WTC11 (cell line): ENCODE measurements around the gene XPNPEP3. TPM values are rescaled to one million over a fixed set of nuclear protein-coding genes. Genes with fewer than 3 reads are reported as not detected.

Experiments
- ATAC-seq: fragments of 200-7000 bp; cut with Tn5 transposase; 2 replicates; pipeline ENCODE4 v1.10.0; 2021; ENCODE audit warnings: mild to moderate bottlenecking, moderate library complexity
- CTCF ChIA-PET: fragments of 300-600 bp; sonication (Branson Sonifier 250); formaldehyde crosslinking; loops from one replicate; lab custom pipeline; 2021; ENCODE audit warnings: antibody characterized with exemption; lab: Charles Lee
- POLR2A ChIA-PET: fragments of 350-600 bp; sonication (Branson Sonifier 250); formaldehyde crosslinking; loops from one replicate; lab custom pipeline; 2021; ENCODE audit warnings: antibody characterized with exemption; lab: Charles Lee
- DNase-seq: peaks from one replicate; pipeline ENCODE4 v3.0.0; 2021; ENCODE audit warnings: low spot score
- H3K27ac Mint-ChIP-seq: 2 replicates; pipeline ENCODE4 v1.8.0; 2021; ENCODE audit warnings: mixed read lengths
- H3K27me3 Mint-ChIP-seq: 2 replicates; pipeline ENCODE4 v1.8.0; 2021; ENCODE audit warnings: low read depth, mild to moderate bottlenecking, moderate library complexity, mixed read lengths
- H3K36me3 Mint-ChIP-seq: 2 replicates; pipeline ENCODE4 v1.8.0; 2021; ENCODE audit warnings: mixed read lengths
- H3K4me1 Mint-ChIP-seq: 2 replicates; pipeline ENCODE4 v1.8.0; 2022; ENCODE audit warnings: mixed read lengths
- H3K4me3 Mint-ChIP-seq: 2 replicates; pipeline ENCODE4 v1.8.0; 2021; ENCODE audit warnings: mild to moderate bottlenecking, moderate library complexity, mixed read lengths
- H3K9me3 Mint-ChIP-seq: 2 replicates; pipeline ENCODE4 v1.8.0; 2021; ENCODE audit warnings: mixed read lengths
- ARID4B ChIP-seq: sonication (generic); formaldehyde crosslinking; IDR thresholded peaks from 2 replicates; pipeline ENCODE4 v1.8.0; 2023; ENCODE audit warnings: missing genetic modification reagents, mild to moderate bottlenecking, borderline replicate concordance
- E2F5 ChIP-seq: sonication (generic); formaldehyde crosslinking; IDR thresholded peaks from 2 replicates; pipeline ENCODE4 v1.8.1; 2022; ENCODE audit warnings: mild to moderate bottlenecking, moderate library complexity, missing genetic modification reagents
- ESRRA ChIP-seq: sonication (generic); formaldehyde crosslinking; IDR thresholded peaks from 2 replicates; pipeline ENCODE4 v1.8.1; 2022; ENCODE audit warnings: mild to moderate bottlenecking, missing genetic modification reagents, borderline replicate concordance
- GRHL2 ChIP-seq: fragments of 250-450 bp; sonication (Bioruptor Pico); IDR thresholded peaks from 2 replicates; pipeline ENCODE4 v1.8.0; 2022; ENCODE audit warnings: mild to moderate bottlenecking, moderate library complexity; ENCODE audit not compliant: insufficient replicate concordance, severe bottlenecking
- KAT7 ChIP-seq: sonication (generic); formaldehyde crosslinking; IDR thresholded peaks from 2 replicates; pipeline ENCODE4 v1.8.1; 2023; ENCODE audit warnings: missing genetic modification reagents, mild to moderate bottlenecking, borderline replicate concordance
- MAX ChIP-seq: sonication (generic); formaldehyde crosslinking; IDR thresholded peaks from 2 replicates; pipeline ENCODE4 v1.8.0; 2022; ENCODE audit warnings: mild to moderate bottlenecking, missing genetic modification reagents
- NR3C1 ChIP-seq: sonication (generic); formaldehyde crosslinking; conservative IDR thresholded peaks from 2 replicates; pipeline ENCODE4 v1.8.1; 2023; ENCODE audit warnings: low read depth, mild to moderate bottlenecking, missing genetic modification reagents
- RELA ChIP-seq: sonication (generic); formaldehyde crosslinking; IDR thresholded peaks from 2 replicates; pipeline ENCODE4 v1.8.1; 2022; ENCODE audit warnings: missing genetic modification reagents, mild to moderate bottlenecking, borderline replicate concordance
- TEAD4 ChIP-seq: sonication (generic); formaldehyde crosslinking; IDR thresholded peaks from 2 replicates; pipeline ENCODE4 v1.8.0; 2022; ENCODE audit warnings: mild to moderate bottlenecking, missing genetic modification reagents
- TP53 ChIP-seq: sonication (generic); formaldehyde crosslinking; IDR thresholded peaks from 2 replicates; pipeline ENCODE4 v1.8.1; 2023; ENCODE audit warnings: mild to moderate bottlenecking, missing genetic modification reagents
- ZBTB21 ChIP-seq: sonication (generic); formaldehyde crosslinking; IDR thresholded peaks from 2 replicates; pipeline ENCODE4 v1.8.1; 2023; ENCODE audit warnings: mild to moderate bottlenecking, missing genetic modification reagents, borderline replicate concordance
- ZNF138 ChIP-seq: sonication (generic); formaldehyde crosslinking; conservative IDR thresholded peaks from 2 replicates; pipeline ENCODE4 v1.8.1; 2022; ENCODE audit warnings: mild to moderate bottlenecking, moderate library complexity, missing genetic modification reagents
- ZNF416 ChIP-seq: fragments of 250-450 bp; sonication (Bioruptor Pico); IDR thresholded peaks from 2 replicates; pipeline ENCODE4 v1.9.0; 2021; ENCODE audit warnings: mild to moderate bottlenecking, inconsistent platforms
- total RNA-seq: library from RNA; stranded (reverse); gene quantifications from 3 replicates; pipeline ENCODE4 v1.2.3, GENCODE V29; 2021
- TF ChIP-seq, protein P1 (sequence below): sonication (generic); formaldehyde crosslinking; IDR thresholded peaks from 2 replicates; pipeline ENCODE4 v1.8.0; 2022; ENCODE audit warnings: mild to moderate bottlenecking, missing genetic modification reagents
- TF ChIP-seq, protein P2 (sequence below): sonication (generic); formaldehyde crosslinking; IDR thresholded peaks from 2 replicates; pipeline ENCODE4 v1.8.0; 2023; ENCODE audit warnings: mild to moderate bottlenecking, missing genetic modification reagents
- TF ChIP-seq, protein P3 (sequence below): sonication (generic); formaldehyde crosslinking; IDR thresholded peaks from 2 replicates; pipeline ENCODE4 v1.8.1; 2023; ENCODE audit warnings: mild to moderate bottlenecking, missing genetic modification reagents
- TF ChIP-seq, protein P4 (sequence below): fragments of 250-450 bp; sonication (Bioruptor Pico); IDR thresholded peaks from 2 replicates; pipeline ENCODE4 v1.9.0; 2021; ENCODE audit warnings: mild to moderate bottlenecking

Gene XPNPEP3
- total RNA-seq, 1 experiment from 2014 or later: 28.2 TPM

DNA sequence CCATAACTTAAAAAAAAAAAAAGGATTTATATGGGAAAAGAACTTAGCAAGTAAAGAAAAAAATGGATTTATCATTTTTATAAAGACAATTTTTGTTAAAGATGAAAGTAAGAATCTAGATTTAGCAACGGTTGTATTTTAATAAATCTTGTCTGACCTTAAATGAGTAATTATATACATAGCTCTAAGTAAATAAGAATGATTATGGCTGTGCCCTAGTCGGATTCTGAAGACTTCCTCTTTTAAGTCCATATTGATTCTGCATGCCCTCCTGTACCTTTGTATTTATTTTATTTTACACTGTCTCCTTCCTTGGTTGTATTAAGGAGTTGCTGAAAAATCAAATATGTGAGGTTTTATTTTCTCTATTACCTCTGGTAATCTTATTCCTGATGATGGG is 101.4 kb downstream of the XPNPEP3 start:
- CTCF ChIA-PET: interaction anchor here (1.6 kb wide), 1 partner anchor 36 kb away, joined by 3 read pairs; no protein-coding TSS in a partner anchor
- H3K27me3 Mint-ChIP-seq: no peaks in the 10 kb centered on the region
- no peak overlapping the region for H3K4me3 Mint-ChIP-seq
- POLR2A ChIA-PET: no interaction called here
- peaks cover 2% of the 10 kb centered on the region; the same call in 1 of the 2 replicates for H3K4me1 Mint-ChIP-seq
- ATAC-seq (no peak), DNase-seq (no peak)
- TF ChIP-seq NR3C1 (CRISPR knock-in tag): no peak
- TF ChIP-seq RELA: no peak
- TF ChIP-seq ZBTB21 (CRISPR knock-in tag): no peak
- no peak for TF ChIP-seq ESRRA (CRISPR knock-in tag)
- TF ChIP-seq TP53 (CRISPR knock-in tag): no peak
- TF ChIP-seq E2F5: no peak
- no peak for TF ChIP-seq MAX (CRISPR knock-in tag)
- TF ChIP-seq ZNF416 (CRISPR knock-in tag): no peak
- TF ChIP-seq, protein P1, sequence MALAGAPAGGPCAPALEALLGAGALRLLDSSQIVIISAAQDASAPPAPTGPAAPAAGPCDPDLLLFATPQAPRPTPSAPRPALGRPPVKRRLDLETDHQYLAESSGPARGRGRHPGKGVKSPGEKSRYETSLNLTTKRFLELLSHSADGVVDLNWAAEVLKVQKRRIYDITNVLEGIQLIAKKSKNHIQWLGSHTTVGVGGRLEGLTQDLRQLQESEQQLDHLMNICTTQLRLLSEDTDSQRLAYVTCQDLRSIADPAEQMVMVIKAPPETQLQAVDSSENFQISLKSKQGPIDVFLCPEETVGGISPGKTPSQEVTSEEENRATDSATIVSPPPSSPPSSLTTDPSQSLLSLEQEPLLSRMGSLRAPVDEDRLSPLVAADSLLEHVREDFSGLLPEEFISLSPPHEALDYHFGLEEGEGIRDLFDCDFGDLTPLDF: no peak
- TF ChIP-seq KAT7: no peak
- no peak for TF ChIP-seq ZNF138 (CRISPR knock-in tag)
- TF ChIP-seq GRHL2 (CRISPR knock-in tag): no peak
- TF ChIP-seq ARID4B (CRISPR knock-in tag): no peak
- TF ChIP-seq, protein P2, sequence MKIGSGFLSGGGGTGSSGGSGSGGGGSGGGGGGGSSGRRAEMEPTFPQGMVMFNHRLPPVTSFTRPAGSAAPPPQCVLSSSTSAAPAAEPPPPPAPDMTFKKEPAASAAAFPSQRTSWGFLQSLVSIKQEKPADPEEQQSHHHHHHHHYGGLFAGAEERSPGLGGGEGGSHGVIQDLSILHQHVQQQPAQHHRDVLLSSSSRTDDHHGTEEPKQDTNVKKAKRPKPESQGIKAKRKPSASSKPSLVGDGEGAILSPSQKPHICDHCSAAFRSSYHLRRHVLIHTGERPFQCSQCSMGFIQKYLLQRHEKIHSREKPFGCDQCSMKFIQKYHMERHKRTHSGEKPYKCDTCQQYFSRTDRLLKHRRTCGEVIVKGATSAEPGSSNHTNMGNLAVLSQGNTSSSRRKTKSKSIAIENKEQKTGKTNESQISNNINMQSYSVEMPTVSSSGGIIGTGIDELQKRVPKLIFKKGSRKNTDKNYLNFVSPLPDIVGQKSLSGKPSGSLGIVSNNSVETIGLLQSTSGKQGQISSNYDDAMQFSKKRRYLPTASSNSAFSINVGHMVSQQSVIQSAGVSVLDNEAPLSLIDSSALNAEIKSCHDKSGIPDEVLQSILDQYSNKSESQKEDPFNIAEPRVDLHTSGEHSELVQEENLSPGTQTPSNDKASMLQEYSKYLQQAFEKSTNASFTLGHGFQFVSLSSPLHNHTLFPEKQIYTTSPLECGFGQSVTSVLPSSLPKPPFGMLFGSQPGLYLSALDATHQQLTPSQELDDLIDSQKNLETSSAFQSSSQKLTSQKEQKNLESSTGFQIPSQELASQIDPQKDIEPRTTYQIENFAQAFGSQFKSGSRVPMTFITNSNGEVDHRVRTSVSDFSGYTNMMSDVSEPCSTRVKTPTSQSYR (CRISPR knock-in tag): no peak
- TF ChIP-seq TEAD4 (CRISPR knock-in tag): no peak
- TF ChIP-seq, protein P3, sequence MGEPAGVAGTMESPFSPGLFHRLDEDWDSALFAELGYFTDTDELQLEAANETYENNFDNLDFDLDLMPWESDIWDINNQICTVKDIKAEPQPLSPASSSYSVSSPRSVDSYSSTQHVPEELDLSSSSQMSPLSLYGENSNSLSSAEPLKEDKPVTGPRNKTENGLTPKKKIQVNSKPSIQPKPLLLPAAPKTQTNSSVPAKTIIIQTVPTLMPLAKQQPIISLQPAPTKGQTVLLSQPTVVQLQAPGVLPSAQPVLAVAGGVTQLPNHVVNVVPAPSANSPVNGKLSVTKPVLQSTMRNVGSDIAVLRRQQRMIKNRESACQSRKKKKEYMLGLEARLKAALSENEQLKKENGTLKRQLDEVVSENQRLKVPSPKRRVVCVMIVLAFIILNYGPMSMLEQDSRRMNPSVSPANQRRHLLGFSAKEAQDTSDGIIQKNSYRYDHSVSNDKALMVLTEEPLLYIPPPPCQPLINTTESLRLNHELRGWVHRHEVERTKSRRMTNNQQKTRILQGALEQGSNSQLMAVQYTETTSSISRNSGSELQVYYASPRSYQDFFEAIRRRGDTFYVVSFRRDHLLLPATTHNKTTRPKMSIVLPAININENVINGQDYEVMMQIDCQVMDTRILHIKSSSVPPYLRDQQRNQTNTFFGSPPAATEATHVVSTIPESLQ: no peak
- TF ChIP-seq, protein P4, sequence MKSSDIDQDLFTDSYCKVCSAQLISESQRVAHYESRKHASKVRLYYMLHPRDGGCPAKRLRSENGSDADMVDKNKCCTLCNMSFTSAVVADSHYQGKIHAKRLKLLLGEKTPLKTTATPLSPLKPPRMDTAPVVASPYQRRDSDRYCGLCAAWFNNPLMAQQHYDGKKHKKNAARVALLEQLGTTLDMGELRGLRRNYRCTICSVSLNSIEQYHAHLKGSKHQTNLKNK (CRISPR knock-in tag): no peak
- H3K27ac Mint-ChIP-seq: no peak overlapping the region
- H3K9me3 Mint-ChIP-seq: no peaks in the 10 kb centered on the region
- H3K36me3 Mint-ChIP-seq: peaks cover 55% of the 10 kb centered on the region
